H1 (cell line): ENCODE results near the gene PMM1. TPM values are rescaled to one million over a fixed set of nuclear protein-coding genes. Genes with fewer than 3 reads are reported as not detected.

Experiments
- CTCF ChIA-PET: fragments of 300-600 bp; sonication (Branson Sonifier 250); formaldehyde crosslinking; loops from one replicate; lab custom pipeline; 2021; ENCODE audit not compliant: partially characterized antibody; lab: Charles Lee
- POLR2A ChIA-PET: fragments of 300-600 bp; sonication (Branson Sonifier 250); formaldehyde crosslinking; loops from one replicate; lab custom pipeline; 2021; ENCODE audit warnings: inconsistent platforms; ENCODE audit not compliant: partially characterized antibody; lab: Charles Lee
- DNase-seq, 2 experiments: peaks; one replicate each; pipeline versions ENCODE4 v3.0.0 to v3.0.0-alpha.2; 2010 to 2022; ENCODE audit warnings: low spot score in 2 of 2, low read depth in 1 of 2, mixed read lengths in 1 of 2
- FAIRE-seq: peaks from 2 replicates; lab custom pipeline; 2011; peaks lifted over from hg19 to GRCh38; lab: Jason Lieb, UNC
- H2AFZ ChIP-seq: 2 replicates; pipeline ENCODE4 v1.8.1; 2012; ENCODE audit warnings: low read length, inconsistent platforms
- H2AK5ac ChIP-seq: 2 replicates; pipeline ENCODE4 v1.6.1; 2013; ENCODE audit warnings: low read depth, low read length
- H2BK120ac ChIP-seq: replicated peaks from 2 replicates; pipeline ENCODE3; 2013; ENCODE audit warnings: low read depth, low read length, inconsistent platforms
- H2BK12ac ChIP-seq: 2 replicates; pipeline ENCODE4 v1.6.1; 2013; ENCODE audit warnings: low read depth, low read length
- H2BK15ac ChIP-seq: 2 replicates; pipeline ENCODE4 v1.6.1; 2013; ENCODE audit warnings: low read length
- H2BK20ac ChIP-seq: 2 replicates; pipeline ENCODE4 v1.6.1; 2013; ENCODE audit warnings: low read length
- H2BK5ac ChIP-seq: 2 replicates; pipeline ENCODE4 v1.6.1; 2013; ENCODE audit warnings: low read depth, low read length
- H3K14ac ChIP-seq: 2 replicates; pipeline ENCODE4 v1.6.1; 2013; ENCODE audit warnings: inconsistent platforms; ENCODE audit not compliant: insufficient read length
- H3K18ac ChIP-seq: 2 replicates; pipeline ENCODE4 v1.6.1; 2013; ENCODE audit warnings: low read length; ENCODE audit errors: extremely low read depth
- H3K23ac ChIP-seq: 2 replicates; pipeline ENCODE4 v1.6.1; 2013; ENCODE audit warnings: inconsistent platforms; ENCODE audit not compliant: insufficient read length
- H3K23me2 ChIP-seq: 2 replicates; pipeline ENCODE4 v1.6.1; 2013; ENCODE audit warnings: low read depth, low read length
- H3K27ac ChIP-seq: 2 replicates; pipeline ENCODE4 v1.6.1; 2011; ENCODE audit warnings: low read depth, low read length, inconsistent platforms
- H3K27me3 ChIP-seq, 4 experiments: replicated peaks in 1 of 4; 1 replicate in 1 of 4; 2 replicates in 3 of 4; pipeline versions ENCODE4 v1.6.1 to v1.8.1; 2011 to 2013; ENCODE audit warnings: low read length in 3 of 4, mild to moderate bottlenecking in 3 of 4, inconsistent platforms in 2 of 4, mixed read lengths in 2 of 4, moderate library complexity in 1 of 4; ENCODE audit not compliant: control insufficient read depth in 3 of 4, insufficient read depth in 3 of 4; ENCODE audit errors: extremely low read depth in 1 of 4
- H3K36me3 ChIP-seq, 4 experiments: 2 replicates each; pipeline versions ENCODE4 v1.6.1 to v1.8.1; 2011 to 2013; ENCODE audit warnings: mild to moderate bottlenecking in 4 of 4, low read length in 3 of 4, moderate library complexity in 2 of 4, control low read depth in 1 of 4, inconsistent platforms in 1 of 4; ENCODE audit not compliant: insufficient read depth in 4 of 4, control insufficient read depth in 2 of 4
- H3K4ac ChIP-seq: replicated peaks from 2 replicates; pipeline ENCODE3; 2013; ENCODE audit warnings: low read length, low read depth, mixed read lengths, inconsistent platforms; ENCODE audit not compliant: insufficient read length
- H3K4me1 ChIP-seq, 4 experiments: replicated peaks in 1 of 4; 1 replicate in 1 of 4; 2 replicates in 3 of 4; pipeline versions ENCODE4 v1.6.1 to v1.8.1; 2011 to 2013; ENCODE audit warnings: low read length in 3 of 4, inconsistent platforms in 2 of 4, mixed read lengths in 1 of 4; ENCODE audit not compliant: insufficient read depth in 4 of 4, control insufficient read depth in 3 of 4
- H3K4me2 ChIP-seq, 2 experiments: 2 replicates each; pipeline versions ENCODE4 v1.6.1 to v1.8.1; 2011 to 2013; ENCODE audit warnings: low read depth in 2 of 2, low read length in 2 of 2, control low read depth in 1 of 2, inconsistent platforms in 1 of 2, mild to moderate bottlenecking in 1 of 2; ENCODE audit not compliant: insufficient read depth in 1 of 2
- H3K4me3 ChIP-seq, 4 experiments: fragments of 200-600, 300-600 bp in 1 of 4; sonication (generic), shearing (Covaris generic), sonication (Bioruptor Twin) in 1 of 4; 2 replicates each; pipeline versions ENCODE4 v1.5.1 to v1.8.1; 2011 to 2016; ENCODE audit warnings: low read length in 4 of 4, low read depth in 3 of 4, control low read depth in 2 of 4, inconsistent platforms in 2 of 4, mild to moderate bottlenecking in 2 of 4, mixed read lengths in 1 of 4, moderate library complexity in 1 of 4; ENCODE audit not compliant: insufficient read depth in 2 of 4; ENCODE audit errors: extremely low read depth in 1 of 4
- H3K56ac ChIP-seq: replicated peaks from 2 replicates; pipeline ENCODE3; 2013; ENCODE audit warnings: low read depth, mild to moderate bottlenecking, mixed read lengths, low read length, inconsistent platforms; ENCODE audit not compliant: insufficient read length
- H3K79me1 ChIP-seq: 2 replicates; pipeline ENCODE4 v1.6.1; 2013; ENCODE audit warnings: low read depth, low read length, control low read depth
- H3K79me2 ChIP-seq, 2 experiments: 2 replicates each; pipeline versions ENCODE4 v1.6.1 to v1.8.1; 2012 to 2013; ENCODE audit warnings: low read length in 2 of 2, mild to moderate bottlenecking in 2 of 2, inconsistent platforms in 1 of 2; ENCODE audit not compliant: insufficient read depth in 2 of 2, control insufficient read depth in 1 of 2
- H3K9ac ChIP-seq, 4 experiments: replicated peaks in 1 of 4; 1 replicate in 1 of 4; 2 replicates in 3 of 4; pipeline versions ENCODE4 v1.6.1 to v1.8.1; 2011 to 2013; ENCODE audit warnings: low read depth in 3 of 4, low read length in 3 of 4, control low read depth in 2 of 4, mild to moderate bottlenecking in 2 of 4, moderate library complexity in 2 of 4, inconsistent platforms in 1 of 4; ENCODE audit errors: extremely low read depth in 1 of 4
- H3K9me3 ChIP-seq, 2 experiments: 2 replicates each; pipeline versions ENCODE4 v1.6.1 to v1.8.1; 2012 to 2013; ENCODE audit warnings: mild to moderate bottlenecking in 2 of 2, moderate library complexity in 2 of 2, control low read depth in 1 of 2, inconsistent platforms in 1 of 2, low read depth in 1 of 2, low read length in 1 of 2, mixed read lengths in 1 of 2; ENCODE audit not compliant: insufficient read depth in 2 of 2
- H4K20me1 ChIP-seq, 2 experiments: replicated peaks in 1 of 2; 2 replicates each; pipeline versions ENCODE3 to v1.8.1; 2011 to 2013; ENCODE audit warnings: inconsistent platforms in 2 of 2, low read length in 2 of 2, mild to moderate bottlenecking in 1 of 2; ENCODE audit not compliant: insufficient read depth in 2 of 2, control insufficient read depth in 1 of 2
- H4K5ac ChIP-seq: 2 replicates; pipeline ENCODE4 v1.6.1; 2013; ENCODE audit warnings: low read length, low read depth, mixed read lengths, inconsistent platforms; ENCODE audit not compliant: insufficient read length
- H4K8ac ChIP-seq: 2 replicates; pipeline ENCODE4 v1.8.0; 2013; ENCODE audit warnings: mild to moderate bottlenecking, moderate library complexity, low read length, inconsistent platforms; ENCODE audit not compliant: insufficient read depth; ENCODE audit errors: extremely low read depth
- H4K91ac ChIP-seq: replicated peaks from 2 replicates; pipeline ENCODE3; 2013; ENCODE audit warnings: low read length, mixed read lengths, inconsistent platforms; ENCODE audit not compliant: insufficient read length
- CBX8 ChIP-seq: fragments of 300-800, 300-1000 bp; sonication (generic); IDR thresholded peaks from 2 replicates; pipeline ENCODE4 v1.7.1; 2016; ENCODE audit warnings: low read depth, low read length, borderline replicate concordance
- CTBP2 ChIP-seq: IDR thresholded peaks from 2 replicates; pipeline ENCODE4 v1.7.0; 2011; ENCODE audit warnings: borderline replicate concordance, mild to moderate bottlenecking, moderate library complexity, mixed read lengths, low read length; ENCODE audit not compliant: insufficient read depth, insufficient read length
- EGR1 ChIP-seq: IDR thresholded peaks from 2 replicates; pipeline ENCODE4 v1.6.1; 2011; ENCODE audit warnings: low read depth, low read length, borderline replicate concordance
- EP300 ChIP-seq, 2 experiments: IDR thresholded peaks; 1 replicate in 1 of 2; 2 replicates in 1 of 2; pipeline ENCODE4 v1.6.1; 2011 to 2012; ENCODE audit warnings: low read depth in 2 of 2, low read length in 2 of 2, mild to moderate bottlenecking in 2 of 2, borderline replicate concordance in 1 of 2, inconsistent platforms in 1 of 2, moderate library complexity in 1 of 2
- GABPA ChIP-seq: IDR thresholded peaks from 2 replicates; pipeline ENCODE4 v1.6.1; 2011; ENCODE audit warnings: mild to moderate bottlenecking, low read length, moderate library complexity, borderline replicate concordance; ENCODE audit not compliant: insufficient read depth
- HDAC6 ChIP-seq: IDR thresholded peaks from one replicate; pipeline ENCODE4 v1.7.1; 2012; ENCODE audit warnings: low read depth, mild to moderate bottlenecking, inconsistent platforms, low read length, moderate library complexity
- MAFK ChIP-seq: IDR thresholded peaks from 2 replicates; pipeline ENCODE4 v1.6.1; 2012; ENCODE audit warnings: low read depth, mild to moderate bottlenecking, improper control_type of control experiment, low read length
- PHF8 ChIP-seq: fragments of 200-600 bp; sonication (generic); conservative IDR thresholded peaks from 2 replicates; pipeline ENCODE4 v1.7.1; 2012; ENCODE audit warnings: low read depth, mild to moderate bottlenecking, inconsistent platforms, low read length, moderate library complexity
- SUZ12 ChIP-seq: fragments of 200-600 bp; sonication (generic); IDR thresholded peaks from 2 replicates; pipeline ENCODE4 v1.6.1; 2012; ENCODE audit warnings: mild to moderate bottlenecking, inconsistent platforms, low read length, moderate library complexity, mixed read lengths
- TCF12 ChIP-seq: IDR thresholded peaks from 2 replicates; pipeline ENCODE4 v1.6.1; 2011; ENCODE audit warnings: low read depth, mild to moderate bottlenecking, low read length
- WGBS, 2 experiments: shearing (Covaris generic) in 1 of 2; methylation state at CpG; one replicate each; pipeline versions ENCODE4 v1.1.6 to v1.1.7; 2013 to 2015; ENCODE audit warnings: low lambda C conversion rate in 2 of 2, mixed read lengths in 2 of 2, inconsistent platforms in 1 of 2, low coverage in 1 of 2, missing lambda C conversion rate in 1 of 2; ENCODE audit not compliant: insufficient replicate concordance in 2 of 2, insufficient coverage in 1 of 2, insufficient read length in 1 of 2; ENCODE audit errors: extremely low coverage in 1 of 2, missing lambda C conversion rate in 1 of 2; 5-methylcytosine and 5-hydroxymethylcytosine counted together
- polyA plus RNA-seq, 7 experiments: library from polyadenylated mRNA; depleted of rRNA in 3 of 7; stranded (reverse) in 5 of 7; unstranded in 2 of 7; fragments of >200 nt in 5 of 7; fragments of 200-250 nt in 2 of 7; gene quantifications; 1 replicate in 5 of 7; 2 replicates in 1 of 7; 4 replicates in 1 of 7; pipeline versions ENCODE4 v1.2.1 to v1.2.3, GENCODE V29; 2011 to 2013; ENCODE audit warnings: missing spikeins in 2 of 7, mixed read lengths in 2 of 7
- total RNA-seq: library from RNA; stranded (reverse); fragmentation: NEBNext Ultra II Directional; extraction: Animal tissue kit (Norgen Biotek cat#: 25700); gene quantifications from 2 replicates; pipeline ENCODE4 v1.2.1, GENCODE V29; 2021
- TF ChIP-seq, protein P1 (sequence below): IDR thresholded peaks from 2 replicates; pipeline ENCODE4 v1.6.1; 2012; ENCODE audit warnings: inconsistent platforms

PMM1 gene
- total and polyA plus RNA-seq, 2 of the 8 experiments (the other 6 are each of a cell fraction or from before 2014, with no cell fraction given) = 11.3 to 20.0 TPM

- no peaks in the 10 kb centered on the region for H3K23me2 ChIP-seq
- no peaks in the 10 kb centered on the region for H3K79me2 ChIP-seq
- peaks cover 2 to 16% (median 11%) of the 10 kb centered on the region in 4 experiments; a peak in 5 of 8 replicates for H3K36me3 ChIP-seq
- H3K4ac ChIP-seq = no peak overlapping the region
- H3K23ac ChIP-seq = no peak overlapping the region
- H3K4me2 ChIP-seq = no peak overlapping the region
- H3K27me3 ChIP-seq = no peaks in the 10 kb centered on the region
- H3K14ac ChIP-seq = no peak overlapping the region
- H3K79me1 ChIP-seq = no peaks in the 10 kb centered on the region
- no peak overlapping the region for H2BK20ac ChIP-seq
- no peak overlapping the region for H2BK12ac ChIP-seq
- no peak overlapping the region for H4K91ac ChIP-seq
- no peak overlapping the region for H2BK15ac ChIP-seq
- WGBS, 2 experiments = 87% methylated on average over 8 of the region's 8 CpGs; no CpG with 5 or more reads in 1 of the 2 experiments
- H2BK120ac ChIP-seq = no peak overlapping the region
- DNase-seq (no peak), FAIRE-seq (no peak)
- H2BK5ac ChIP-seq = no peak overlapping the region
- CTCF ChIA-PET = interaction anchor here (0.5 to 7.4 kb wide), 9 partner anchors 13 to 196 kb away, joined by 3 to 164 read pairs (median 16); no protein-coding TSS in a partner anchor
- no peak overlapping the region for H3K18ac ChIP-seq
- H3K9ac ChIP-seq = no peak overlapping the region; a peak in 1 of 7 replicates
- POLR2A ChIA-PET = interaction anchor here (0.8 to 3.2 kb wide), 6 partner anchors 9 to 218 kb away, joined by 3 to 25 read pairs (median 10); partner anchors contain the start of genes DESI1, PMM1 and XRCC6
- H3K9me3 ChIP-seq = no peaks in the 10 kb centered on the region
- H3K4me3 ChIP-seq = no peak overlapping the region
- no peak overlapping the region for H3K27ac ChIP-seq
- H2AFZ ChIP-seq = no peak overlapping the region
- peaks cover 3 to 6% of the 10 kb centered on the region in 2 experiments for H4K20me1 ChIP-seq
- no peak overlapping the region for H4K8ac ChIP-seq
- H3K56ac ChIP-seq = no peak overlapping the region
- H3K4me1 ChIP-seq = 0 out of 7 replicates have a peak, but pooled peaks cover 0 to 2% (median 0%) of the 10 kb centered on the region in 4 experiments
- no peak overlapping the region for H2AK5ac ChIP-seq
- no peak overlapping the region for H4K5ac ChIP-seq
- TF ChIP-seq SUZ12 (no peak), CTBP2 (no peak), GABPA (no peak), EP300 (IDR thresholded peaks at IDR 0.05; ENCODE audit: borderline replicate concordance in 1 of 2, low read depth in 2 of 2, low read length in 2 of 2) (no peak), MAFK (no peak), PHF8 (no peak), TCF12 (no peak), EGR1 (no peak), HDAC6 (no peak), CBX8 (no peak)
- TF ChIP-seq, protein P1, sequence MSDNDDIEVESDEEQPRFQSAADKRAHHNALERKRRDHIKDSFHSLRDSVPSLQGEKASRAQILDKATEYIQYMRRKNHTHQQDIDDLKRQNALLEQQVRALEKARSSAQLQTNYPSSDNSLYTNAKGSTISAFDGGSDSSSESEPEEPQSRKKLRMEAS = no peak
Measured at GRCh38 chr22:41598891-41599635, 9.4 kb upstream of the PMM1 start.
